ENCODE data around the gene ZNF714. TPM values are rescaled to one million over a fixed set of nuclear protein-coding genes. Genes with fewer than 3 reads are reported as not detected.

The ZNF714 gene
- total and polyA plus RNA-seq, 4 donors = 0.75 to 8.8 (median 2.2) TPM

- Histone ChIP-seq H3K36me3 (ENCODE audit: control insufficient read depth in 1 of 2, insufficient read depth in 2 of 2, low read length in 1 of 2) (no peaks in the 10 kb centered on the region), H3K27ac (ENCODE audit: low read depth in 1 of 2, low read length in 2 of 2) (no peak overlapping the region), H3K4me3 (ENCODE audit: low read length in 2 of 2) (no peak overlapping the region), H3K9me3 (ENCODE audit: control insufficient read depth, low read length) (no peaks in the 10 kb centered on the region), H3K4me1 (ENCODE audit: control insufficient read depth in 1 of 2, insufficient read depth in 2 of 2, low read length in 2 of 2) (no peaks in the 10 kb centered on the region), H3K27me3 (ENCODE audit: control insufficient read depth in 1 of 2, insufficient read depth in 2 of 2, low read length in 1 of 2) (no peaks in the 10 kb centered on the region)
- WGBS, 2 donors = 97 to 99% methylated on average over 1 of the region's 1 CpG
- intact Hi-C loops (cut with DNase I) = no loop called here
- no peak for ATAC-seq (ENCODE audit: low FRiP score)
- DNase-seq = no peak
These were observed 12.5 kb downstream of the ZNF714 start for GRCh38 chr19:21094347-21095025.

- Histone ChIP-seq H3K27me3 (ENCODE audit: control insufficient read depth in 1 of 2, insufficient read depth in 2 of 2, low read length in 1 of 2) (no peaks in the 10 kb centered on the region), H3K4me1 (ENCODE audit: control insufficient read depth in 1 of 2, insufficient read depth in 2 of 2, low read length in 2 of 2) (no peaks in the 10 kb centered on the region), H3K36me3 (ENCODE audit: control insufficient read depth in 1 of 2, insufficient read depth in 2 of 2, low read length in 1 of 2) (peaks cover 0 to 3% of the 10 kb centered on the region in 2 donors), H3K9me3 (ENCODE audit: control insufficient read depth, low read length) (no peaks in the 10 kb centered on the region), H3K27ac (ENCODE audit: low read depth in 1 of 2, low read length in 2 of 2) (no peak overlapping the region), H3K4me3 (ENCODE audit: low read length in 2 of 2) (no peak overlapping the region)
- intact Hi-C loops (cut with DNase I) = no loop called here
- ATAC-seq (ENCODE audit: low FRiP score) = no peak
- DNase-seq = no peak
- WGBS, 2 donors = 83% methylated on average over 2 of the region's 2 CpGs
These were observed 16.3 kb downstream of the ZNF714 start for GRCh38 chr19:21098291-21098690.

GRCh38 chr19:21101521-21102242 lies 19.7 kb downstream of the ZNF714 start:
- intact Hi-C loops (cut with DNase I) = no loop called here
- ATAC-seq (ENCODE audit: low FRiP score) = no peak

GRCh38 chr19:21109116-21109515 lies 27.1 kb downstream of the ZNF714 start:
- H3K27me3 ChIP-seq (ENCODE audit: control insufficient read depth in 1 of 2, insufficient read depth in 2 of 2, low read length in 1 of 2) = no peaks in the 10 kb centered on the region
- intact Hi-C loops (cut with DNase I) = no loop called here
- DNase-seq (no peak), ATAC-seq (ENCODE audit: low FRiP score) (no peak)
- no peaks in the 10 kb centered on the region for H3K4me1 ChIP-seq (ENCODE audit: control insufficient read depth in 1 of 2, insufficient read depth in 2 of 2, low read length in 2 of 2)
- H3K4me3 ChIP-seq (ENCODE audit: low read length in 2 of 2) = no peak overlapping the region
- no peaks in the 10 kb centered on the region for H3K36me3 ChIP-seq (ENCODE audit: control insufficient read depth in 1 of 2, insufficient read depth in 2 of 2, low read length in 1 of 2)
- H3K9me3 ChIP-seq (ENCODE audit: control insufficient read depth, low read length) = no peaks in the 10 kb centered on the region
- H3K27ac ChIP-seq (ENCODE audit: low read depth in 1 of 2, low read length in 2 of 2) = no peak overlapping the region

More at GRCh38 chr19:21101521-21102242, 19.7 kb downstream of the ZNF714 start:
- Histone ChIP-seq H3K27me3 (ENCODE audit: control insufficient read depth in 1 of 2, insufficient read depth in 2 of 2, low read length in 1 of 2) (no peaks in the 10 kb centered on the region), H3K9me3 (ENCODE audit: control insufficient read depth, low read length) (no peaks in the 10 kb centered on the region), H3K4me3 (ENCODE audit: low read length in 2 of 2) (no peak overlapping the region), H3K27ac (ENCODE audit: low read depth in 1 of 2, low read length in 2 of 2) (no peak overlapping the region), H3K4me1 (ENCODE audit: control insufficient read depth in 1 of 2, insufficient read depth in 2 of 2, low read length in 2 of 2) (no peaks in the 10 kb centered on the region), H3K36me3 (ENCODE audit: control insufficient read depth in 1 of 2, insufficient read depth in 2 of 2, low read length in 1 of 2) (peaks cover 0 to 3% of the 10 kb centered on the region in 2 donors)
- 64 to 66% methylated on average over 2 of the region's 2 CpGs for WGBS, 2 donors
- no peak for DNase-seq

GRCh38 chr19:21110183-21110582 lies 28.2 kb downstream of the ZNF714 start:
- no peaks in the 10 kb centered on the region for H3K4me1 ChIP-seq (ENCODE audit: control insufficient read depth in 1 of 2, insufficient read depth in 2 of 2, low read length in 2 of 2)
- no peaks in the 10 kb centered on the region for H3K9me3 ChIP-seq (ENCODE audit: control insufficient read depth, low read length)
- DNase-seq (no peak), ATAC-seq (ENCODE audit: low FRiP score) (no peak)
- no peaks in the 10 kb centered on the region for H3K27me3 ChIP-seq (ENCODE audit: control insufficient read depth in 1 of 2, insufficient read depth in 2 of 2, low read length in 1 of 2)
- H3K4me3 ChIP-seq (ENCODE audit: low read length in 2 of 2) = no peak overlapping the region
- WGBS, 2 donors = 87 to 94% methylated on average over 1 of the region's 1 CpG
- H3K36me3 ChIP-seq (ENCODE audit: control insufficient read depth in 1 of 2, insufficient read depth in 2 of 2, low read length in 1 of 2) = no peaks in the 10 kb centered on the region
- H3K27ac ChIP-seq (ENCODE audit: low read depth in 1 of 2, low read length in 2 of 2) = no peak overlapping the region
- intact Hi-C loops (cut with DNase I) = no loop called here

GRCh38 chr19:21115430-21115829 lies 33.4 kb downstream of the ZNF714 start:
- H3K4me1 ChIP-seq (ENCODE audit: control insufficient read depth in 1 of 2, insufficient read depth in 2 of 2, low read length in 2 of 2) = no peaks in the 10 kb centered on the region
- H3K27ac ChIP-seq (ENCODE audit: low read depth in 1 of 2, low read length in 2 of 2) = no peak overlapping the region
- intact Hi-C loops (cut with DNase I) = no loop called here
- ATAC-seq (ENCODE audit: low FRiP score) (no peak), DNase-seq (no peak)
- H3K9me3 ChIP-seq (ENCODE audit: control insufficient read depth, low read length) = no peaks in the 10 kb centered on the region
- H3K27me3 ChIP-seq (ENCODE audit: control insufficient read depth in 1 of 2, insufficient read depth in 2 of 2, low read length in 1 of 2) = no peaks in the 10 kb centered on the region
- H3K36me3 ChIP-seq (ENCODE audit: control insufficient read depth in 1 of 2, insufficient read depth in 2 of 2, low read length in 1 of 2) = no peaks in the 10 kb centered on the region
- H3K4me3 ChIP-seq (ENCODE audit: low read length in 2 of 2) = no peak overlapping the region

- intact Hi-C loops (cut with DNase I) = no loop called here
- DNase-seq (no peak), ATAC-seq (ENCODE audit: low FRiP score) (no peak)
- WGBS, 2 donors = 74 to 91% methylated on average over 2 of the region's 2 CpGs
- Histone ChIP-seq H3K27ac (ENCODE audit: low read depth in 1 of 2, low read length in 2 of 2) (no peak overlapping the region), H3K27me3 (ENCODE audit: control insufficient read depth in 1 of 2, insufficient read depth in 2 of 2, low read length in 1 of 2) (no peaks in the 10 kb centered on the region), H3K36me3 (ENCODE audit: control insufficient read depth in 1 of 2, insufficient read depth in 2 of 2, low read length in 1 of 2) (no peaks in the 10 kb centered on the region), H3K4me3 (ENCODE audit: low read length in 2 of 2) (no peak overlapping the region), H3K4me1 (ENCODE audit: control insufficient read depth in 1 of 2, insufficient read depth in 2 of 2, low read length in 2 of 2) (no peaks in the 10 kb centered on the region), H3K9me3 (ENCODE audit: control insufficient read depth, low read length) (no peaks in the 10 kb centered on the region)
These were observed 35.3 kb downstream of the ZNF714 start for GRCh38 chr19:21117041-21117907.

GRCh38 chr19:21126078-21126477 lies 44.1 kb downstream of the ZNF714 start:
- no peak for ATAC-seq (ENCODE audit: low FRiP score)

More at GRCh38 chr19:21126078-21126477, 44.1 kb downstream of the ZNF714 start:
- Histone ChIP-seq H3K36me3 (ENCODE audit: control insufficient read depth in 1 of 2, insufficient read depth in 2 of 2, low read length in 1 of 2) (no peaks in the 10 kb centered on the region), H3K27me3 (ENCODE audit: control insufficient read depth in 1 of 2, insufficient read depth in 2 of 2, low read length in 1 of 2) (no peaks in the 10 kb centered on the region), H3K4me3 (ENCODE audit: low read length in 2 of 2) (no peak overlapping the region), H3K9me3 (ENCODE audit: control insufficient read depth, low read length) (peaks cover 4% of the 10 kb centered on the region), H3K4me1 (ENCODE audit: control insufficient read depth in 1 of 2, insufficient read depth in 2 of 2, low read length in 2 of 2) (no peaks in the 10 kb centered on the region), H3K27ac (ENCODE audit: low read depth in 1 of 2, low read length in 2 of 2) (no peak overlapping the region)
- intact Hi-C loops (cut with DNase I) = no loop called here
- no peak for DNase-seq
